ENCODE measurements around the gene CSMD2.

Gene CSMD2

GRCh38 chr1:33468967-33469366, 696.1 kb downstream of the CSMD2 start:
- Histone ChIP-seq H3K4me1 (ENCODE audit: control insufficient read depth, insufficient read depth, low read length) (peaks cover 11% of the 10 kb centered on the region), H3K36me3 (ENCODE audit: control insufficient read depth, insufficient read depth, low read length) (no peaks in the 10 kb centered on the region), H3K27me3 (ENCODE audit: control insufficient read depth, insufficient read depth, low read length) (no peaks in the 10 kb centered on the region), H3K27ac (ENCODE audit: low read depth, low read length) (peak overlapping the region; percentile 1), H3K9ac (ENCODE audit: low read length) (no peak overlapping the region), H3K4me3 (ENCODE audit: low read length) (no peak overlapping the region)

GRCh38 chr1:33468531-33468930, 696.5 kb downstream of the CSMD2 start:
- no peak overlapping the region for H3K4me3 ChIP-seq (ENCODE audit: low read length)
- no peaks in the 10 kb centered on the region for H3K27me3 ChIP-seq (ENCODE audit: control insufficient read depth, insufficient read depth, low read length)
- no peak overlapping the region for H3K27ac ChIP-seq (ENCODE audit: low read depth, low read length)
- H3K4me1 ChIP-seq (ENCODE audit: control insufficient read depth, insufficient read depth, low read length) = peaks cover 11% of the 10 kb centered on the region
- H3K36me3 ChIP-seq (ENCODE audit: control insufficient read depth, insufficient read depth, low read length) = no peaks in the 10 kb centered on the region
- H3K9ac ChIP-seq (ENCODE audit: low read length) = no peak overlapping the region

DNA sequence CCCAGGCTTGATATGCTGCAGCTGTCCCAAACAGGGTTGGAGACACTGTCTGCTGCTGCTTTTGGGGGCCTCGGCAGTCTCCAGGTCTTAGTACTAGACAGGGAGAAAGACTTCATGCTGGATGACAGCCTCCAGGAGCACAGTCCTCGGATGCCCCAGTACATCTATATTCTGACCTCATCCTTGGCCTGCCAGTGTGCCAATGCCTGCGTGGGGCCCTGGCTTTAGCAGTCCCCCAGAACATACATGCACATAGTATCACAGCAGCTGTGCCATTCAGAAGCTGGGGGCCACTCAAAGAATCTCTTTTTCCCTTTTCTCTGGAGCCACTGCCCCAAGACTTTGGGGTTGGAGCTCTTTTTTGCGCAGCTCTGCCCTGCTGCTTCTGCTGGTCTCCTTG, 697.0 kb downstream of the CSMD2 start:
- no peak overlapping the region for H3K27ac ChIP-seq (ENCODE audit: low read depth, low read length)
- H3K4me1 ChIP-seq (ENCODE audit: control insufficient read depth, insufficient read depth, low read length) = peaks cover 8% of the 10 kb centered on the region
- no peak overlapping the region for H3K9ac ChIP-seq (ENCODE audit: low read length)
- no peak overlapping the region for H3K4me3 ChIP-seq (ENCODE audit: low read length)
- no peaks in the 10 kb centered on the region for H3K36me3 ChIP-seq (ENCODE audit: control insufficient read depth, insufficient read depth, low read length)
- H3K27me3 ChIP-seq (ENCODE audit: control insufficient read depth, insufficient read depth, low read length) = no peaks in the 10 kb centered on the region

DNA sequence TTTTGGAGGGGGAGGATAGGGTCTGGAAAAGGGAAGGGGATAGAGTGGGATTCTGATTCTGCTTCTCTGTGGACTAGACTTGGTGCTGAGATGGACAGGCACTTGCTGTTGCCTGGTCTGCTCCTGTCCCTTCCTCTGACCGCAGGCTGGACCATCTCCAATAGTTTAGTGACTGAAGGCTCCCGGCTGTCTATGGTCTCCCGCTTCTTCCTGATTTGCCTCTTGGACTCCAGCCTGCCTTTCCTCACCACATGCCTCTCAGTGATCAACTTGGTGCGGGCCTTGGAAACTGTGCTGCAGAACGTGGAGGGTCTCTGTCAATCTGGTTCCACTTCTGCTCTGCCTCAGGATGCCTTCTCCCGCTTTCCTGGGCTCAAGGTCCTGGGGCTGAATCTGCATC, 698.9 kb downstream of the CSMD2 start:
- Histone ChIP-seq H3K36me3 (ENCODE audit: control insufficient read depth, insufficient read depth, low read length) (no peaks in the 10 kb centered on the region), H3K4me1 (ENCODE audit: control insufficient read depth, insufficient read depth, low read length) (peaks cover 13% of the 10 kb centered on the region), H3K27me3 (ENCODE audit: control insufficient read depth, insufficient read depth, low read length) (no peaks in the 10 kb centered on the region), H3K27ac (ENCODE audit: low read depth, low read length) (no peak overlapping the region), H3K9ac (ENCODE audit: low read length) (no peak overlapping the region), H3K4me3 (ENCODE audit: low read length) (no peak overlapping the region)

DNA sequence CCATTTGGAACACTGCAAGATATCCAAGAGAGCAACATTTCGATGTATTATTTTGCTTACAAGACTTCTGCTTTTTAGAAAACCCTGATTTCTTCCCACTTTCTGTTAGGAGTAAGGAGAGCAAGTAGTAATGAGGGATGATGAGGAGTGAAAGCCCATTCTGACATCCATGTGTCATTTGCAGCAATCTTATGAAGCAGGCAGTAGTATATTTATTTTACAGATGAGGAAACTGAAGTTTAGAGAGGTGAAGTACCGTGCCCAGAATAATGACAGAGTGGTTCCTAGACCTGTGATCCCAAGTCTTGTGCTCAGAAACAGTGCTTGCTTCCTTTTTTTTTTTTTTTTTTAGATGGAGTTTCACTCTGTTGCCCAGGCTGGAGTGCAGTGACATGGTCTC, 699.7 kb downstream of the CSMD2 start:
- Histone ChIP-seq H3K9ac (ENCODE audit: low read length) (no peak overlapping the region), H3K36me3 (ENCODE audit: control insufficient read depth, insufficient read depth, low read length) (no peaks in the 10 kb centered on the region), H3K4me3 (ENCODE audit: low read length) (no peak overlapping the region), H3K27ac (ENCODE audit: low read depth, low read length) (no peak overlapping the region), H3K4me1 (ENCODE audit: control insufficient read depth, insufficient read depth, low read length) (peaks cover 21% of the 10 kb centered on the region), H3K27me3 (ENCODE audit: control insufficient read depth, insufficient read depth, low read length) (no peaks in the 10 kb centered on the region)

GRCh38 chr1:33464552-33464951, 700.5 kb downstream of the CSMD2 start:
- H3K36me3 ChIP-seq (ENCODE audit: control insufficient read depth, insufficient read depth, low read length) = no peaks in the 10 kb centered on the region
- no peak overlapping the region for H3K4me3 ChIP-seq (ENCODE audit: low read length)
- H3K27me3 ChIP-seq (ENCODE audit: control insufficient read depth, insufficient read depth, low read length) = no peaks in the 10 kb centered on the region
- no peak overlapping the region for H3K9ac ChIP-seq (ENCODE audit: low read length)
- no peak overlapping the region for H3K27ac ChIP-seq (ENCODE audit: low read depth, low read length)
- H3K4me1 ChIP-seq (ENCODE audit: control insufficient read depth, insufficient read depth, low read length) = peaks cover 26% of the 10 kb centered on the region
